ENCODE results near the gene DPH3.

The DPH3 gene

GRCh38 chr3:16219777-16220176 is 45.0 kb downstream of the DPH3 start:
- CTCF ChIA-PET, result no interaction called here
- POLR2A ChIA-PET, result no interaction called here
- no peak overlapping the region for H3K4me3 ChIP-seq (ENCODE audit: low read depth, low read length)

GRCh38 chr3:16216373-16216935 is 48.3 kb downstream of the DPH3 start:
- Histone ChIP-seq H3K9me3 (ENCODE audit: control insufficient read depth, insufficient read depth, low read depth, low read length) (no peaks in the 10 kb centered on the region), H3K4me3 (ENCODE audit: low read depth, low read length) (no peak overlapping the region), H3K27ac (ENCODE audit: extremely low read depth, low read depth, low read length) (no peak overlapping the region), H3K36me3 (ENCODE audit: control insufficient read depth in 2 of 2, insufficient read depth in 1 of 2, low read length in 2 of 2) (no peaks in the 10 kb centered on the region), H3K4me1 (ENCODE audit: control insufficient read depth, insufficient read depth, low read length) (no peaks in the 10 kb centered on the region)
- ChIA-PET CTCF (no interaction called here), POLR2A (no interaction called here)
- no peak for TF ChIP-seq ZNF776 (tag by site-specific recombination; IDR thresholded peaks at IDR 0.05; ENCODE audit: borderline replicate concordance)
- TF ChIP-seq INSM2 (tag by site-specific recombination; IDR thresholded peaks at IDR 0.05), result no peak
- TF ChIP-seq EGR2 (tag by site-specific recombination; IDR thresholded peaks at IDR 0.05; ENCODE audit: low read depth), result no peak
- no peak for TF ChIP-seq PRDM10 (tag by site-specific recombination; IDR thresholded peaks at IDR 0.05)
- no peak for TF ChIP-seq ZNF362 (tag by site-specific recombination; IDR thresholded peaks at IDR 0.05)
- no peak for TF ChIP-seq ZNF169 (tag by site-specific recombination; IDR thresholded peaks at IDR 0.05)
- no peak for TF ChIP-seq BCL11B (tag by site-specific recombination; IDR thresholded peaks at IDR 0.05; ENCODE audit: low read depth)
- TF ChIP-seq ZBTB8A (tag by site-specific recombination; IDR thresholded peaks at IDR 0.05), result no peak
- no peak for TF ChIP-seq GLI2 (tag by site-specific recombination; IDR thresholded peaks at IDR 0.05; ENCODE audit: borderline replicate concordance, low read depth)
- TF ChIP-seq ZNF155 (tag by site-specific recombination; IDR thresholded peaks at IDR 0.05), result no peak
- no peak for TF ChIP-seq ZNF549 (tag by site-specific recombination; IDR thresholded peaks at IDR 0.05)
- no peak for TF ChIP-seq ZNF747 (tag by site-specific recombination; IDR thresholded peaks at IDR 0.05)
- TF ChIP-seq SCRT2 (tag by site-specific recombination; IDR thresholded peaks at IDR 0.05), result no peak
- no peak for TF ChIP-seq ZNF843 (tag by site-specific recombination; IDR thresholded peaks at IDR 0.05)
- no peak for TF ChIP-seq ZNF239 (tag by site-specific recombination; IDR thresholded peaks at IDR 0.05)
- no peak for TF ChIP-seq ZBTB49 (tag by site-specific recombination; IDR thresholded peaks at IDR 0.05; ENCODE audit: low read depth)
- no peak for TF ChIP-seq ZNF140 (tag by site-specific recombination; IDR thresholded peaks at IDR 0.05)

More at GRCh38 chr3:16219777-16220176, 45.0 kb downstream of the DPH3 start:
- Histone ChIP-seq H3K36me3 (ENCODE audit: control insufficient read depth in 2 of 2, insufficient read depth in 1 of 2, low read length in 2 of 2) (no peaks in the 10 kb centered on the region), H3K4me1 (ENCODE audit: control insufficient read depth, insufficient read depth, low read length) (no peaks in the 10 kb centered on the region), H3K27ac (ENCODE audit: extremely low read depth, low read depth, low read length) (no peak overlapping the region), H3K9me3 (ENCODE audit: control insufficient read depth, insufficient read depth, low read depth, low read length) (no peaks in the 10 kb centered on the region)
- TF ChIP-seq SCRT1 (tag by site-specific recombination; IDR thresholded peaks at IDR 0.05; ENCODE audit: borderline replicate concordance) (peak; percentile 71; the same call in 1 of the 2 replicates), ZNF132 (tag by site-specific recombination; IDR thresholded peaks at IDR 0.05; ENCODE audit: borderline replicate concordance) (no peak), ZNF624 (tag by site-specific recombination; IDR thresholded peaks at IDR 0.05) (no peak), SCRT2 (tag by site-specific recombination; IDR thresholded peaks at IDR 0.05) (peak; percentile 83), SP2 (tag by site-specific recombination; IDR thresholded peaks at IDR 0.05) (no peak)
